Endodermal cell (in vitro differentiated cells): ENCODE data around the gene ARCN1. TPM values are rescaled to one million over a fixed set of nuclear protein-coding genes. Genes with fewer than 3 reads are reported as not detected.
A peak's percentile ranks its signal among the peaks of the same experiment; 100 is the strongest.

Experiments
- DNase-seq: peaks from one replicate; pipeline ENCODE4 v3.0.0-alpha.2; 2017
- H3K27ac ChIP-seq: 2 replicates; pipeline ENCODE4 v1.5.1; 2013; ENCODE audit warnings: mild to moderate bottlenecking, low read depth, low read length, moderate library complexity
- H3K27me3 ChIP-seq: 2 replicates; pipeline ENCODE4 v1.6.1; 2013; ENCODE audit warnings: mild to moderate bottlenecking, low read length, moderate library complexity; ENCODE audit not compliant: insufficient read depth, control insufficient read depth, poor library complexity, severe bottlenecking
- H3K36me3 ChIP-seq: 2 replicates; pipeline ENCODE4 v1.7.0; 2013; ENCODE audit warnings: mild to moderate bottlenecking, low read length, moderate library complexity; ENCODE audit not compliant: control insufficient read depth, insufficient read depth
- H3K4me1 ChIP-seq: one replicate; pipeline ENCODE4 v1.7.0; 2013; ENCODE audit warnings: low read length; ENCODE audit not compliant: control insufficient read depth, insufficient read depth
- H3K4me3 ChIP-seq: 2 replicates; pipeline ENCODE4 v1.5.1; 2013; ENCODE audit warnings: mild to moderate bottlenecking, low read length, moderate library complexity
- H3K9ac ChIP-seq: 2 replicates; pipeline ENCODE4 v1.6.1; 2013; ENCODE audit warnings: mild to moderate bottlenecking, low read length, moderate library complexity; ENCODE audit not compliant: poor library complexity, severe bottlenecking; ENCODE audit errors: extremely low read depth
- H3K9me3 ChIP-seq: 2 replicates; pipeline ENCODE4 v1.6.1; 2013; ENCODE audit warnings: mild to moderate bottlenecking, low read length, moderate library complexity; ENCODE audit not compliant: control insufficient read depth
- H3K27ac Mint-ChIP-seq: 2 replicates; pipeline ENCODE4 v1.8.0; 2020; ENCODE audit warnings: mixed read lengths
- H3K27me3 Mint-ChIP-seq: 2 replicates; pipeline ENCODE4 v1.8.0; 2021; ENCODE audit warnings: mild to moderate bottlenecking, mixed read lengths; ENCODE audit not compliant: insufficient read depth
- H3K36me3 Mint-ChIP-seq: 2 replicates; pipeline ENCODE4 v1.8.0; 2020; ENCODE audit warnings: low read depth, mixed read lengths
- H3K4me1 Mint-ChIP-seq: 2 replicates; pipeline ENCODE4 v1.8.0; 2020; ENCODE audit warnings: mixed read lengths
- H3K4me3 Mint-ChIP-seq: 2 replicates; pipeline ENCODE4 v1.8.0; 2020; ENCODE audit warnings: mild to moderate bottlenecking, moderate library complexity, mixed read lengths
- H3K9me3 Mint-ChIP-seq: 2 replicates; pipeline ENCODE4 v1.8.0; 2020; ENCODE audit warnings: mild to moderate bottlenecking, mixed read lengths
- WGBS, 2 experiments: methylation state at CpG; one replicate each; pipeline versions ENCODE4 v1.1.5 to v1.1.7; 2013; ENCODE audit warnings: missing lambda C conversion rate in 2 of 2, mixed read lengths in 1 of 2; ENCODE audit not compliant: insufficient coverage in 1 of 2, insufficient read length in 1 of 2; 5-methylcytosine and 5-hydroxymethylcytosine counted together
- total RNA-seq, 2 donors: library from RNA; stranded (reverse); fragmentation: NEBNext Ultra II Directional in 1 of 2; extraction: Animal tissue kit (Norgen Biotek cat#: 25700) in 1 of 2; gene quantifications; 2 replicates in 1 of 2; 3 replicates in 1 of 2; pipeline ENCODE4 v1.2.1, GENCODE V29; 2021
- TF ChIP-seq, protein P1 (sequence below): fragments of 200-600 bp; sonication (generic); conservative IDR thresholded peaks from 2 replicates; pipeline ENCODE4 v1.5.0; 2021; ENCODE audit warnings: antibody characterized with exemption, mild to moderate bottlenecking

ARCN1 gene
- total RNA-seq, 2 donors from 2014 or later = 130 to 161 TPM

DNA sequence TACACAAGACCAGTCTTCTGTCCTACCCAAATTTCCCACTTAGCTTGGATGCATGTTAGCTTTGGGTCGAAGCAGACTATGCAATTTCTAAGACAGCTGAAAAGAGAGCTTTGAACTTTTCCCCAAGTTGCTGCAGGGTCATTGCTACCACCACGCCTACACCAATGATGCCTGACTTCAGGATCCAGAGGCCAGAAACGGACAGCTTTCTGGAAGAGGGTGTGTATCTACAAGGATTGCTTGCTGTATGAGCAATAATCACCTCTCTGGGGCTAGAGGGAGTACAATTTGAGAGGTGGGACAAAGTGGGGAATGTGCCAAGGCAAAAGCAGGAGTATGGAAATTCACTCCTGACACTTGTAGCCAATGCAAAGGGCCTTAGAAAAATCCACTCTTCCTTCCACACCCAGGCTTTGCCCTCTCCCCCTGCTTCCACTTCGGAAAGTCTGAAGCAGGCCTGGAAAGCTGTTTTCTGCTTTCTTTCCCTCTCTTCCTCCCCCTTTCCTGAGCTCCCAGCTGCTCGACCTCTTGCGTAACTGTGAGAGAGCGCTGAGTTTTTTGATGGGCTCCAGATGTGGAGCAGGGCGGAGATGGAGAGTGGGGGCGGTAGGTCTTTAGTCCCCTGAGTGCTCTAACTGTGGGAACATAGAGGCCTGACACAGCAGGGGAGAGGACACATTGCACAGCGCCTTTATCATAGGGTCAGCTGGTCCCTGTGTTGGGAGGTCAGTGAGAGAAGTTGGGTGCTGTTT, 33.1 kb downstream of the ARCN1 start:
- Mint-ChIP-seq H3K4me3 (no peak overlapping the region), H3K27me3 (peaks cover 62% of the 10 kb centered on the region), H3K4me1 (peaks cover 29% of the 10 kb centered on the region), H3K36me3 (peaks cover 25% of the 10 kb centered on the region), H3K9me3 (no peaks in the 10 kb centered on the region), H3K27ac (no peak overlapping the region)
- Histone ChIP-seq H3K9ac (no peak overlapping the region), H3K27me3 (peaks cover 51% of the 10 kb centered on the region), H3K36me3 (peaks cover 26% of the 10 kb centered on the region), H3K9me3 (no peaks in the 10 kb centered on the region), H3K4me1 (peaks cover 14% of the 10 kb centered on the region), H3K4me3 (no peak overlapping the region), H3K27ac (no peak overlapping the region)
- DNase-seq = peak; percentile 62
- WGBS, 2 experiments = 54 to 68% methylated on average over 7 to 10 of the region's 10 CpGs
- TF ChIP-seq, protein P1, sequence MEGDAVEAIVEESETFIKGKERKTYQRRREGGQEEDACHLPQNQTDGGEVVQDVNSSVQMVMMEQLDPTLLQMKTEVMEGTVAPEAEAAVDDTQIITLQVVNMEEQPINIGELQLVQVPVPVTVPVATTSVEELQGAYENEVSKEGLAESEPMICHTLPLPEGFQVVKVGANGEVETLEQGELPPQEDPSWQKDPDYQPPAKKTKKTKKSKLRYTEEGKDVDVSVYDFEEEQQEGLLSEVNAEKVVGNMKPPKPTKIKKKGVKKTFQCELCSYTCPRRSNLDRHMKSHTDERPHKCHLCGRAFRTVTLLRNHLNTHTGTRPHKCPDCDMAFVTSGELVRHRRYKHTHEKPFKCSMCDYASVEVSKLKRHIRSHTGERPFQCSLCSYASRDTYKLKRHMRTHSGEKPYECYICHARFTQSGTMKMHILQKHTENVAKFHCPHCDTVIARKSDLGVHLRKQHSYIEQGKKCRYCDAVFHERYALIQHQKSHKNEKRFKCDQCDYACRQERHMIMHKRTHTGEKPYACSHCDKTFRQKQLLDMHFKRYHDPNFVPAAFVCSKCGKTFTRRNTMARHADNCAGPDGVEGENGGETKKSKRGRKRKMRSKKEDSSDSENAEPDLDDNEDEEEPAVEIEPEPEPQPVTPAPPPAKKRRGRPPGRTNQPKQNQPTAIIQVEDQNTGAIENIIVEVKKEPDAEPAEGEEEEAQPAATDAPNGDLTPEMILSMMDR = no peak

DNA sequence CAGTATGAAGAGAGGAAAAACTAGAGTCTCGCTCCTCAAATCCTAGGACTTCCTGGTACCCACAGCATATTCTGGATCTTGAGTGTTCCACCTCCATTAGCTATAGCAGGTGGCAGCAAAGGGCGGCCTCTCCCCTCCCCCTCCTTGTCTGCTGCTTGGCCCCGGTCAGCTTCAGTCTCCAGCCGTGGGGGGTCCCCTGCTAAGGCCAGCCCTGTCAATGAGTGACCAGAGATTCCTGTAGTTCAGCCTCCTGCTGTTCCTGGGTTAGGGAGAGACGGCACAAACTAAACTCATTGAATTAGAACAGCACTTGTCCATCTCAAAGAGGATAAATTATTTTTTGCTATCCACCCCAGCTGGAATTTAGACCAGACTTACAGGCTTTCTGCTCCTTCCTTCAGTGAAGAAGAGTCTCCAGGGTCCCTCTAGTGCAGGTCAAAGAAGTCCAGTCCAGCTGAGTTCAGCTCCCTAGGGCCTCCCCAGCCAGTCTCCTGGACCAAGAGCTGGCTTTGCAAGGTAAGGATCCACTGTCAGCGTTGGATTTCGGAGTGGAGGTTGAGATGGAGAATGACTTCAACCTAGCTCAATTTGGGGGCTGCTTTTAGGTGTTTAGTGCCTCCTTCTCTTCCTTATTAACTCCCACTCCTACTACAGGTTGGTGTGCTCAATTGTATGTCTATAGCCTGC, 34.1 kb downstream of the ARCN1 start:
- H3K36me3 ChIP-seq = peaks cover 18% of the 10 kb centered on the region
- WGBS, 2 experiments = 27 to 46% methylated on average over 3 to 7 of the region's 7 CpGs
- H3K36me3 Mint-ChIP-seq = peaks cover 20% of the 10 kb centered on the region
- no peak overlapping the region for H3K4me3 ChIP-seq
- no peaks in the 10 kb centered on the region for H3K9me3 ChIP-seq
- H3K4me1 Mint-ChIP-seq = peaks cover 29% of the 10 kb centered on the region
- no peak overlapping the region for H3K27ac ChIP-seq
- DNase-seq = peak; percentile 80
- no peaks in the 10 kb centered on the region for H3K9me3 Mint-ChIP-seq
- TF ChIP-seq, protein P1 = no peak
- peaks cover 70% of the 10 kb centered on the region for H3K27me3 Mint-ChIP-seq
- peaks cover 14% of the 10 kb centered on the region for H3K4me1 ChIP-seq
- no peak overlapping the region for H3K27ac Mint-ChIP-seq
- peaks cover 61% of the 10 kb centered on the region for H3K27me3 ChIP-seq
- H3K4me3 Mint-ChIP-seq = peak overlapping the region; percentile 29
- no peak overlapping the region for H3K9ac ChIP-seq

DNA sequence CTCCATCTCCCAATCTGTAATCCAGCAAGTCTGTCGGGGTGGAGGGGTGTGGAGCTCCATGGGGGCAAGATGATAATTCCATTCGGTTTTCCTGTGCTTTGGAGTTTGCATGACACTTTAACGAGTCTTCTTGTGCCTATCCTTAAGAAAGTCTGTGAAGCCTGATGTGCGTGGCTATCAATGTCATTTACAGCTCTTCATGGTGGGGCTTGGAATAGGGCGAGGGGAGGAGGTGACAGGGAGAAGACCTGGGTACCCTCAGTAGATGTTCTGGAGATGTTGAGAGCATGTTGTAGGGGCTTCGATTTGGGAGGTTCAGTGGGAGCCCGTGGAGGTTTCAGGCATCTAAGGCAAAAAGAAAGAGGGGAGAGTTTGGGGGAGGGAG, 34.6 kb downstream of the ARCN1 start:
- peak overlapping the region; percentile 29 for H3K4me3 Mint-ChIP-seq
- Histone ChIP-seq H3K27me3 (peaks cover 66% of the 10 kb centered on the region), H3K27ac (no peak overlapping the region), H3K36me3 (peaks cover 12% of the 10 kb centered on the region), H3K4me1 (peaks cover 14% of the 10 kb centered on the region), H3K4me3 (no peak overlapping the region), H3K9me3 (no peaks in the 10 kb centered on the region), H3K9ac (no peak overlapping the region)
- H3K9me3 Mint-ChIP-seq = no peaks in the 10 kb centered on the region
- no peak overlapping the region for H3K27ac Mint-ChIP-seq
- peaks cover 29% of the 10 kb centered on the region for H3K4me1 Mint-ChIP-seq
- no peak for DNase-seq
- H3K27me3 Mint-ChIP-seq = peaks cover 72% of the 10 kb centered on the region
- TF ChIP-seq, protein P1 = no peak
- H3K36me3 Mint-ChIP-seq = peaks cover 15% of the 10 kb centered on the region
- WGBS, 2 experiments = 57 to 79% methylated on average over 7 of the region's 7 CpGs
